ENCODE data around the gene CD300LB. TPM values are rescaled to one million over a fixed set of nuclear protein-coding genes. Genes with fewer than 3 reads are reported as not detected.

The CD300LB gene
- total and polyA plus RNA-seq, 12 donors, result 0.14 to 1.7 (median 0.25) TPM; not detected in 5

DNA sequence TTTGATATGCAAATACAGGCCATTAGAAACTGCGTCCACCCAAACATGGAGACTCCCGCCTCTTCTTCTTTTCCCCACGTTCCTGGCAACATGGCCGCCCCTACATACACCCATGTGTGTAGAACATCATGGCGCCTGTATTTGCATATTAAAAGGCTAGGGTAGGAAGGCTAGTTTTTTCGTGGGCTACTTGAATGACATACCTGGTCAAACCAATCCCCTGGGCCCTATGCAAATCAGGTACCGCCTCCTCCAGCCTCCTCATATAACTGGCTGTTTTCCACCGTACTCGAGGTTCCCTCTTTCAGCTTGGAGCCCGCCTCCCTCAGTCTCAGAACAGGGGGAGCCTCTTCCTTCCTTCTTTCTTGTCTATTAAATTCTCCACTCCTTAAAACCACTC lies 840 bp upstream of the CD300LB start:
- 74 to 79% methylated on average over 10 of the region's 10 CpGs for WGBS, 2 donors
- Histone ChIP-seq H3K27ac (peak overlapping the region in 3 of 10 donors; percentile 25 to 83 (median 26)), H3K9me3 (peaks cover 0 to 13% (median 0%) of the 10 kb centered on the region in 11 donors), H3K27me3 (peaks cover 0 to 29% (median 2%) of the 10 kb centered on the region in 7 donors), H3K4me3 (peak overlapping the region in 2 of 10 donors; percentile 17 to 44), H3K4me1 (peaks cover 0 to 38% (median 0%) of the 10 kb centered on the region in 9 donors), H3K36me3 (no peaks in the 10 kb centered on the region)
- TF ChIP-seq, protein P1, sequence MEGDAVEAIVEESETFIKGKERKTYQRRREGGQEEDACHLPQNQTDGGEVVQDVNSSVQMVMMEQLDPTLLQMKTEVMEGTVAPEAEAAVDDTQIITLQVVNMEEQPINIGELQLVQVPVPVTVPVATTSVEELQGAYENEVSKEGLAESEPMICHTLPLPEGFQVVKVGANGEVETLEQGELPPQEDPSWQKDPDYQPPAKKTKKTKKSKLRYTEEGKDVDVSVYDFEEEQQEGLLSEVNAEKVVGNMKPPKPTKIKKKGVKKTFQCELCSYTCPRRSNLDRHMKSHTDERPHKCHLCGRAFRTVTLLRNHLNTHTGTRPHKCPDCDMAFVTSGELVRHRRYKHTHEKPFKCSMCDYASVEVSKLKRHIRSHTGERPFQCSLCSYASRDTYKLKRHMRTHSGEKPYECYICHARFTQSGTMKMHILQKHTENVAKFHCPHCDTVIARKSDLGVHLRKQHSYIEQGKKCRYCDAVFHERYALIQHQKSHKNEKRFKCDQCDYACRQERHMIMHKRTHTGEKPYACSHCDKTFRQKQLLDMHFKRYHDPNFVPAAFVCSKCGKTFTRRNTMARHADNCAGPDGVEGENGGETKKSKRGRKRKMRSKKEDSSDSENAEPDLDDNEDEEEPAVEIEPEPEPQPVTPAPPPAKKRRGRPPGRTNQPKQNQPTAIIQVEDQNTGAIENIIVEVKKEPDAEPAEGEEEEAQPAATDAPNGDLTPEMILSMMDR (IDR thresholded peaks at IDR 0.05), result no peak
- intact Hi-C loops (cut with DNase I), result no loop called here
- DNase-seq, result peak in 1 of 2 donors; percentile 67
- ATAC-seq, result peak; percentile 62 to 87 (median 80)

DNA sequence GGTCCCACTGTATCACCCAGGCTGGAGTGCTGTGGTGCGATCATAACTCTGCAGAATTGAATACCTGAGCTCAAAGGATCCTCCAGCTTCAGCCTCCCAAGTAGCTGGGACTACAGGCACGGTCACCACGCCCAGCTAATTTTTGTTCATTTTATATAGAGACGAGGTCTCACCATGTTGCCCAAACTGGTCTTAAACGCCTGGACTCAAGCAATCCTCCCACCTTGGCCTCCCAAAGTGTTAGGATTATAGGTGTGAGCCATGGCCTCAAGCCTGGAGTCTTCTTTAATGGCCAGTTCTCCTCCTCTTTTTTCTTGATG lies 484 bp downstream of the CD300LB start:
- TF ChIP-seq, protein P1 (IDR thresholded peaks at IDR 0.05), result no peak
- ATAC-seq, result no peak
- Histone ChIP-seq H3K27me3 (peaks cover 0 to 29% (median 2%) of the 10 kb centered on the region in 7 donors), H3K4me1 (peaks cover 0 to 46% (median 0%) of the 10 kb centered on the region in 9 donors), H3K36me3 (no peaks in the 10 kb centered on the region), H3K9me3 (peaks cover 0 to 9% (median 0%) of the 10 kb centered on the region in 11 donors), H3K27ac (peak overlapping the region in 1 of 10 donors; percentile 72), H3K4me3 (peak overlapping the region in 1 of 10 donors; percentile 39)
- DNase-seq, result peak in 1 of 2 donors; percentile 1
- intact Hi-C loops (cut with DNase I), result no loop called here
- 63 to 74% methylated on average over 5 of the region's 5 CpGs for WGBS, 2 donors

DNA sequence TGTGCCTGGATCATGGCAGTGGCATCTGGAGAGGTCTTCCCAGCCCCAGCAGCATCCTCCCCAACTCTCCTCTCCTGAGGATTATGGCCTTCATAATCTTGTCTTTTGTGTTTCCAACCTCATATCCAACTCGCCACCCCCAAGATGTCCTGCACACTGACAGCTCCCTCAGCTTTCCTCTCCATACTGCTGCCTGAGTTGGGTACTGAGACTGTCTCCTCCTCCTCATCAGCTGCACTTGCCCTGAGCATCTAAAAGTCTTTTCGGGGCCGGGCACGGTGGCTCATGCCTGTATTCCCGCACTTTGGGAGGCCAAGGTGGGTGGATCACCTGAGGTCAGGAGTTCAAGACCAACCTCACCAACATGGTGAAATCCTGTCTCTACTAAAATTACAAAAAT lies 2.0 kb downstream of the CD300LB start:
- WGBS, 2 donors, result 80 to 84% methylated on average over 5 of the region's 5 CpGs

DNA sequence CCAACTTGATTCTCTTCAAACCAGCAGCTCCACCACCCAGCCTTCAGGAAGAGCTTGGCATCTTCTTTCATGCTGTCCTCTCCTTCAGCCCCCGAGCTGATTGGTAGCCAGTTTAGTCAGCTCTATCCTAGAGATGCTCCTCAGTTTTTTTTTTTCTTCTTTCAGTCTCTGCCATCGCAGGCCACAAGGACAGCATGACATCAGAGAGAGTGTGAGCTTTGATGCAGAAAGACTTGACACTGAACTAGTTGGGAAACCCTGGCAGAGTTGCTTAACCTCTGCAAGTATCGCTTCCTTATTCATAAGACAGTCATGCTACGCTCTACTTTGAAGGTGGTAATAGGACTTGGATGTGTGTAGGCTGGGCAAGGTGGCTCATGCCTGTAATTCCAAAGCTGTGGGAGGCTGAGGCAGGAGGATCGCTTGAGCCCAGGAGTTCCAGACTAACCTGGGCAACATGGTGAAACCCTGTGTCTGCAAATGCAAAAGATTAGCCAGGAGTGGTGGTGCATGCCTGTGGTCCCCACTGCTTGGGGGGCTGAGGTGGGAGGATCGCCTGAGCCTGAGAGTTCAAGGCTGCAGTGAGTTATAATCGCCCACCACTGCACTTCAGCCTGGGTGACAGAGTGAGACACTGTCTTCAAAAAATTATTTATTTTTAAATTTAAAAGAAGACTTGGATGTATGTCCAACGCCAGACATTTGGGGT lies 2.6 kb downstream of the CD300LB start:
- H3K36me3 ChIP-seq, result no peaks in the 10 kb centered on the region
- H3K4me3 ChIP-seq, result no peak overlapping the region
- 78% methylated on average over 8 of the region's 8 CpGs for WGBS, 2 donors
- intact Hi-C loops (cut with DNase I), result no loop called here
- TF ChIP-seq, protein P1 (IDR thresholded peaks at IDR 0.05), result no peak
- peak overlapping the region in 2 of 10 donors; percentile 40 to 82 for H3K27ac ChIP-seq
- peaks cover 0 to 29% (median 2%) of the 10 kb centered on the region in 7 donors for H3K27me3 ChIP-seq
- peak in 1 of 2 donors; percentile 34 for DNase-seq
- peaks cover 0 to 1% (median 0%) of the 10 kb centered on the region in 11 donors for H3K9me3 ChIP-seq
- peak in 6 of 8 donors; percentile 24 to 68 (median 48) for ATAC-seq
- H3K4me1 ChIP-seq, result peaks cover 0 to 59% (median 0%) of the 10 kb centered on the region in 9 donors

More for the DNA sequence above, 2.0 kb downstream of the CD300LB start:
- Histone ChIP-seq H3K4me1 (peaks cover 0 to 55% (median 0%) of the 10 kb centered on the region in 9 donors), H3K9me3 (no peaks in the 10 kb centered on the region), H3K27me3 (peaks cover 0 to 29% (median 2%) of the 10 kb centered on the region in 7 donors), H3K27ac (peak overlapping the region in 1 of 10 donors; percentile 82), H3K4me3 (no peak overlapping the region), H3K36me3 (no peaks in the 10 kb centered on the region)
- intact Hi-C loops (cut with DNase I), result no loop called here
- no peak for DNase-seq
- no peak for ATAC-seq
- TF ChIP-seq, protein P1 (IDR thresholded peaks at IDR 0.05), result no peak
